Endometrial microvascular endothelial cells (primary cell): ENCODE measurements around the gene SLC25A17. TPM values are rescaled to one million over a fixed set of nuclear protein-coding genes. Genes with fewer than 3 reads are reported as not detected.
"Not testable (repeated sequence)": the region's sequence is repeated elsewhere in the genome, so short reads cannot be mapped to it uniquely, and the experiment has no call there.

ENCODE experiments used
- in situ Hi-C: cut with HindIII; loops from 2 replicates; pipeline ENCODE4 v1.10.0; 2017; ENCODE audit warnings: low sequenced_read_pairs, low pct_unique_long_range_greater_than_20kb; ENCODE audit errors: inconsistent ontology term
- total RNA-seq: library from RNA; depleted of rRNA; stranded (reverse); fragments of >200 nt; gene quantifications from one replicate; pipeline ENCODE4 v1.2.3, GENCODE V29; 2015; ENCODE audit errors: inconsistent ontology term

SLC25A17 gene
- total RNA-seq, 1 donor from 2014 or later = 31.0 TPM

DNA sequence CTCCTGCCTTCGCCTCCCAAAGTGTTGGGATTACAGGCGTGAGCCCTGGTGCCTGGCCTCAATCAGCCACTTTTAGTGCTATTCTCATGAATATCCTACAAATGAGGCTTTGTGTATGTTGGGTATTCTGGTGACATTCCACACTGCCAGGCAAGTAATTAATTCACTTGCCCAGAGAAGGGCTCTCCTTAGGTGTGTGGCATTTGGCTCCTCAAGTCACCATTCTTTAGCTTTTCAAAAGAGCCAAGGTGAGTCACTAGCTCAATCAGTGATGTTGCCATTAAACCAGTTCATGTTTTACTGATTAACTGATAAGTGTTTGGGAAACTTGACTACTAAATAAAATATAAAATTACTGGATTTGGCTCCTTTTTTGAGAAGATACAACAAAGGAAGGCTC is 52.2 kb downstream of the SLC25A17 start:
- in situ Hi-C loops = no loop called here

DNA sequence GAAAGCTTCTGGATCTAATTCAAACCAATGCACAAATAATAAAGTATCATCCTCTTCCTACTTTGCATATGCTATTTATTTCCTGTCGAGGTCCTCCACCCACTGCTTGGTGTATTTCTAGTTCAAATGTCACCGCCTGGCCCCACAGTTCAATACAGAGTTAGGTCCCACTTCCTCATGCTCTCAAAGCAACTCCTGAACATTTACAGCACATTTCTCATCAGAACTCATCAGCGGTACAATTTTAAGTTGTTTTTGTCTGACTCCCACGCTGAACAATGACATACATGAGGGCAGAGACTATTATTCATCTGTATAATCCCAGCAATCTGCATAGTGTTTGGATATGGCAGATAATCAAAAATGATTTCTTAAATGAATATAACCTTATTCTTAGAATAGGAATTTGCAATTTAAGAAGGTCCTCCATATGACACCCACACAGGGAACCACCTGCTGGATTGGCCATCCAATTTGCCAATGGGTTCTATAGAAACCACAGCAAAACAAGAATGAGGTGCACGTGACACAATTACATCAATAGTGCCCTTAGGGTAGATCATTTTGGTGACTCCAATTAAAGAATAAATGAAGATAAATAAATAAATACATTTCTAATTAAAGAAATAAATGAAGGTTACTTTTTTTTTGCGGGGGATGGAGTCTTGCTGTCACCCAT is 54.2 kb downstream of the SLC25A17 start:
- in situ Hi-C loops = no loop called here

DNA sequence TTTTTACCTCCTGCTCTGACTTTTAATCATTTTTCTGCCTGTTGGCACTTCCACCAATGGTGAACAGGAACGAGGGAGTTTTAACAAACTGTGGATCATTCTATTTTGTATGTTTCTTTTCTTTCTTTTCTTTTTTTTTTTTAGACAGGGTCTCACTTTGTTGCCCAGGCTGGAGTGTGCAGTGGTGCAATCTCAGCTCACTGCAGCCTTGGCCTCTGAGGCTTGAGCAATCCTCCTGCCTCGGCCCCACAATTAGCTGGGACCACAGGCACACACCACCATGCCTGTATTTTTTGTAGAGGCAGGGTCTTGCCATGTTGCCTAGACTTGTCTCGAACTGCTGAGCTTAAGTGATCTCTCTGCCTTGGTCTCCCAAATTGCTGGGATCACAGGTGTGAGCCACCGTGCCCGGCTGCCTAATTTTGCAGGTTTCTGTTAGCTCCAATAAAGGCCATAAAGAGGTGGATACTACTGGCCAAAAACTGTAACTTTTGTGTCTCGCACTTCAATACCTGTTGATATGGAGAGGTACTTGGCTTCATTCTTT is 59.8 kb downstream of the SLC25A17 start:
- in situ Hi-C loops = no loop called here

DNA sequence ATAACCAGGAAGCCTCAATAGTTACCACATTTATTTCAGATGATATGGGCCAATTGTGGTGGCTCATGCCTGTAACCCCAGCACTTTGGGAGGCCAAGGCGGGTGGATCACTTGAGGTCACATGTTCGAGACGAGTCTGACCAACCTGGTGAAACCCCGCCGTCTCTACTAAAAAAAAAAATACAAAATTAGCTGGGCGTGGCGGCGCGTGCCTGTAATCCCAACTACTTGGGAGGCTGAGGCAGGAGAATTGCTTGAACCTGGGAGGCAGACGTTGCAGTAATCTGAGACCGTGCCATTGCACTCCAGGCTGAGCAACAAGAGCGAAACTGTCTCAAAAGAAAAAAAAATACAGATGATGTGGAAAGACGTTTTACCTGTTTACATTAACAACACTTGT is 60.3 kb downstream of the SLC25A17 start:
- in situ Hi-C loops = not testable (repeated sequence)

DNA sequence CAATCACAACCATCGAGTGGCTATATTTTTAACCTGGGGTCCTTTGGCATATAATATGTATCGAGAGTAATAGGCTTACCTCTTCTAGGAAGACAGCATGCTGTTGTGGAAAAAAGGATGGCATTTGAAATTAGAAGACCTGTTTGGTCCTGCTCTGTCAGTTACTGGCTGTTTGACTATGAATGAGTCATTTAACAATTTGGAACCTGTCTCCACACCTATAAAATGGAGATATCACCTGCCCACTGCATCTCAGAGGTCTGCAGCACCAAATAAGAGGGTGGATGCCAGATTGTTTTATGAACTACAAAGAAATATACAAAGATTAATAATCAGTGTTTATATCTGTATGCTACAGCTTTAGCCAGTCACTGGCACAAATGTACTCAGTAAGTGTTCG is 60.8 kb downstream of the SLC25A17 start:
- in situ Hi-C loops = no loop called here

DNA sequence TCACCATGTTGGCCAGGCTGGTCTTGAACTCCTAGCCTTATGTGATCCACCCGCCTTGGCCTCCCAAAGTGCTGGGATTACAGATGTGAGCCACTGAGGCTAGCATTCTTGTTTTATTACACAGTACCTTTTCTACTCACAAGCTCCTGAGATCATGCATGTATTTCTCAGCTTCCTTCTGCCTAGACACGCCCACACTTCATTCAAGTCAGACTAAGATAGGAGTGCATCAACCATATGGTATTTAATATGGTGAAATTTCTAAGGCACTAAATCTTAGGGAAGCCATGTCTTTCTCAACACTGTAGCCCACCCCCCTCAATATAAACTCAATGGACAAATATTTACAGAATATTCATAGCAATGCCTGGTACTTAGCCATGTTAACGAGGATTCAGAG is 62.1 kb downstream of the SLC25A17 start:
- in situ Hi-C loops = no loop called here

DNA sequence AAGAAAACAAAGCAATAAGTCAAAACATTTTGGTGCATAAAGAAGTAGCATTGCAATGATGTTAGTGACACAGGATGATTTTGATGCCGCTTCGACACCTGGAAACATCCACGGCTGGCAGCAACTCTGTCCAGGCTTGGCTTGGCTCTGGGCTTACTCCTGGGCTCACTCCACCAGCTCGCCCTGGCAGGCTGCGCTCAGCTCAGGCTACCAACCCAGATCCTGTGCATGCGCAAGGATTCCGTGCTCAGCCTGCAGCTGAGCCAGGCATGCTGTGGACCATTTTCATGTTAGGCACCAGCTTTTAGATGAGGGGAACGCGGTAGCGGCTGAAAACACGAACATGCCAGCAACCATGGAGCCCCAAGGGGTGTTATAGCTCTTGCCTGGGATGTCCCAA is 66.0 kb downstream of the SLC25A17 start:
- in situ Hi-C loops = no loop called here

DNA sequence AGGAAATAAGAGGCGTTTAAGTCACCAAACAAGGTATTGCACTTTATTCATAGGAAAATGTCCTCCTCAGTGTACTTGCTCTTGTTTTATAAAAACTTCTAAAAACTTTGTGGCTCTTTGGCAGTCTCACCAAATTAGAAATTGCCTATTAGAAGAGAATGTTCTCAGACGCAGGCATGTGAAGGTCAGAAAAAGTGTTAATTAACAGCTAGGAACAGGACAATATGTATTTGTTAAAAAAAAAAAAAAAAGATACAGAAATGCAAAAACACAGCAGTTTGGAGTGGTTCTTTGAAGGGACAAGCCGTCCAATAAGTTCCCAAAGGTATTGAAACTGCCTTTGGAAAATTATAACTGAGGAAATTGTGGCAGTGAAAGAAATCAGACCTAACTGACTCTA is 67.9 kb downstream of the SLC25A17 start:
- in situ Hi-C loops = no loop called here

DNA sequence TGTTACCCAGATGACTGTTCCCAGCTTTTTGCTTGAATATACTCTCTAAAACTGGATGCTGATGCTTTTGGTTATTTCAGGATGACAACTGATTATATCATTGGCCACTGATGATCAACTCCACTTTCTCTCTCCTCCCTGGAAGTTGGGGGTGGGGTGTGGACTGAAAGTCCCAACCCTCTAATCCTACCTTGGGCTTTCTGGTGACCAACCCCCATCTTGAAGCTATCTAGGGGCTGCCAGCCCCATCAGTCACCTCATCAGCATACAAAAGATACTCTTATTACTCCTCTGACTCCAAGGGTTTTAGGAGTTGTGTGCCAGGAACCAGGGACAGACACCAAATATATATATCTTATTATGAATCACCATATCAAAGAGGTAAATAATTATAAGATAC is 69.3 kb downstream of the SLC25A17 start:
- in situ Hi-C loops = no loop called here

DNA sequence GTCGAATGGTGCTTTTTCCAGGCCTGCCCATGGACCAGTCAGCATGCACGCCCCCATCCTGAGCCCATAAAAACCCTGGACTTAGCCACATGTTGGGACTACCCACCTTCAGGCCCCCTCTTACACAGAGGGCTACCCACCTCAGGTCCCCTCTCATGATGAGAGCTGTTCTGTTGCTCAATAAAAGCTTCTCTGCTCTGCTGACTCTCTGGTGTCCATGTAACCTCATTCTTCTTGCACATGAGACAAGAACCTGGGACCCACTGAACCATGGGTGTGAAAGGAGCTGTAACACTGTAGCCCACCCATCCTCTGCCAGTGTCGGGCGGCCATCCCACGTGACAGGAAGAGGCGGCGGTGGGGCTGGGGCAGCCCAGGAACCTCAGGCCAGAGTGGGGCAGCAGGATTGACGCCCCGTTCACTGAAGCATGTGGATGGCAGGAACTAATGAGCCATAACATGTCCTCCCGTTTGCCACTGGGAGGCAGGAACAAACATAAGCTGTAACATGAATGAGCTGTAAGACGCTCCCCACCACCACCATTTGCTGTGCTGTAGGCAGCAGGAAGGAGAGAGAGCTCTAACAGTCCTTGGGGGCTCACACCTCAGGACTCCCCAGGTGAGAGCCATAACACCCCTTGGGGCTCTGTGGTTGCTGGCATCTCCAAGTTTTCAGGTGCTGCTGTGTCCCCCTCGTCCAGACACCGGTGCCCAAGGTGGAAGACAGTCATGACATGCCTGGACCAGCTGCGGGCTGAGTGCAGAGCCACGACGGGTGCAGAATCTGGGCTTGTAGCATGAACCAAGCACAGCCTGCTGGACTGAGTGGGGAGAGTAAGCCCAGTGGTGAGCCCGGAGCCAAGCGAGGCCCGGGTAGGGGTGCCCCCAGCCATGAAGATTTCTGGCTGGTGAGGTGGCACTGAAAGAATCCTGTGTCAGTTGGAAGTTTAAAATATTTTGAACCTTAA is 70.5 kb downstream of the SLC25A17 start:
- in situ Hi-C loops = no loop called here

DNA sequence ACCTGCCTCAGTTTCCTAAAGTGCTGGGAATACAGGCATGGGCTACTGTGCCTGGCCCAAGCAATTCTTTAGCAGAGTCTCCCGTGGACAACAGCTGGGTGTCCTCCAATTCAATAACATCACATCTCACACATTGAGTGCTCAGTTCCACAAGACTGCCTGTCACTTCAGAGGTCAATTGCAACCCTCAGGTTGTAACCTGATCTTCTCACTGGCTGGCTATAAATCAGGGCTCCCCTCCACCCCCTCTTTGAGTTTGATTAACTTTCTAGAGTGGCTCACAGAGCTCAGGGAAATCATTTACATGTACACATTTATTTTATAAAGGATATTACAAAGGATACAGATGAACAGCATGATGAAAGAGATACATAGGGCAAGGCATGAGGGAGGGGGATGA is 71.8 kb downstream of the SLC25A17 start:
- in situ Hi-C loops = no loop called here

DNA sequence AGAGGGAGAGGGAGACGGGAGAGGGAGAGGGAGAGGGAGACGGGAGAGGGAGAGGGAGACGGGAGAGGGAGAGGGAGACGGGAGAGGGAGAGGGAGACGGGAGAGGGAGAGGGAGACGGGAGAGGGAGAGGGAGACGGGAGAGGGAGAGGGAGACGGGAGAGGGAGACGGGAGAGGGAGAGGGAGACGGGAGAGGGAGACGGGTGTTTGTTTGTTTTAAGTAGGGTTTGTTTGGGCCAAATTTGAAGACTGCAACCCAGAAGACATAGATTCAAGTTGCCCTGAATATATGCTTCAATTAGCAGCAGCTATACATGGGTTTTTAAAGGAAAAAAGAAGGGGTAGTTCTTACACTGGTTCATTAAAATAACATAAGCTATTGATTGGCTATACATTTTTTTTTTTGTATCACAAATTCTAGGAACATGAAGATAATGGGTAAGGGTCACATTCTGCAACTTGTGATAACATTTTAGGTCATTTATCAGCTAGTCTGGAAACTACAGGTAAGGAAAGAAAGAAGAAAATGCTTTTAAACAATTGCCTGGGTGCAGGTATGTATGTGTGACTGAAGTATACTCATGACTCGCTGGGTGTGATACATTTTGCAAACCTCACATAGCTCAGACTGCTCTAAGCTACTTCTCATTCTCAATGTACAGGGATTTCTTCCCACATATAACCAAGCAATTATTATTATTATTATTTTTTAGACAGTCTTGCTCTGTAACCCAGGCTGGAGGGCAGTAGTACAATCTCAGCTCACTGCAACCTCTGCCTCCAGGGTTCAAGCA is 72.5 kb downstream of the SLC25A17 start:
- in situ Hi-C loops = no loop called here

DNA sequence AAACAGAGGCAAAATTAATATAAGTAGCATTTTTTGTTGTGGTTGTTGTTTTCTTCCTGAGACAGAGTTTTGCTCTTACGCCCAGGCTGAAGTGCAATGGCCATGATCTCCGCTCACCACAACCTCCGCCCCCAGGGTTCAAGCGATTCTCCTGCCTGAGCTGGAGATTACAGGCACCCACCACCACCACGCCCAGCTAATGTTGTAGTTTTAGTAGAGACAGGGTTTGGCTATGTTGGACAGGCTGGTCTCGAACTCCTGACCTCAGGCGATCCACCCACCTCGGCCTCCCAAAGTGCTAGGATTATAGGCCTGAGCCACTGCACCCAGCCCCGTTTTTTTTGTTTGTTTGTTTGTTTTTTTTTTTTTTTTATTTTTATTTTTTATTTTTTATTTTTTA is 75.4 kb downstream of the SLC25A17 start:
- in situ Hi-C loops = no loop called here

DNA sequence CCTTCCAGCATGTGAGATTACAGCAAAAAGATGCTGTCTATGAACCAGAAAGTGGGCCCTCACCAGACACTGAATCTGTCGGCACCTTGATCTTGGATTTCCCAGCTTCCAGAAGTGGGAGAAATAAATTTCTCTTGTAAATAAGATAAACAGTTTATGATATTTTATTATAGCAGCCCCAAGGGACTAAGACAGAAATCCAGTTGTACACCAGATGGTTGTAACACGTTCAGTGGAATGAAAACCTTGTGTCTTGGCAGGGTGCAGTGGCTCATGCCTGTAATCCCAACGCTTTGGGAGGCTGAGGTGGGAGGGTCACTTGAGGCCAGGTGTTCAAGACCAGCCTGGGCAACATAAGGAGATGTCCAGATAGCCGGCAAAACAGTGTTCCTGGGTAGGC is 78.0 kb downstream of the SLC25A17 start:
- in situ Hi-C loops = no loop called here

DNA sequence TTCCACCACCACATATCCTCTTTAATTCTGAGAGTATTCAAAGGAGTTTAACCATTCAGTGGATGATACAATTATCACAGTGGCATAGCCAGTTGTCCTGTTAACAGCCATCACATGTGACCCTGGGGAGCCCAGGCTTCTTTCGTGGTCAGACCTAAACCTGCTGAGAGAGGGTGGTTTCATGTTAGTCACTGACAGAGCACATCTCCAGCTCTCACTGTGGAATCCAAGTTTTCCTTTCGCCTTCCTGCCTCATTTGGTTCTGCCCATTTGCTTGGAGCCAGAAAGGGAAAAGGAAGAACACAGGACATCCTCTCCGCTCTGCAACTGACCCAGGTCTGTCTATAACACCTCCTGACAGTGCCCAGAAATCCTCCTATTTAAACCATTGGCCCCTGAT is 79.4 kb downstream of the SLC25A17 start:
- in situ Hi-C loops = no loop called here

DNA sequence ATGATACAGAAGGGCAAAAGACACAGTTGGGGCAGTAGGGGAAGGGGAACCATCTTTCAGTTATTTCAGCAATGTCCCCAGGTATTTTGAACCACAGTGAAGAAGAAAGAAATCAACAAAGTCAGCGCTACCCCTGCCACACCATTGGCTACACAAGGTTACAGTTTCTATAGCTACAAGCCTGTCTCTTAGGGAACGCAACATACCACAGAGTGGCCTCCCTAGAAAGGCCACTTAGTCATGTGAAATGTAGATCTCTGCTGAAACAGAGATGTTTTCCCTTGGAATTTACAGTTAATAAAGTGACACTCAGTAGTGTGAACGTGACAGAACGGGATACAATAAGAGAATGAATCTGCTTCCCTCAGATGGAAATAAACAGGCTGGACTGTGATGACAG is 85.2 kb downstream of the SLC25A17 start:
- in situ Hi-C loops = no loop called here

DNA sequence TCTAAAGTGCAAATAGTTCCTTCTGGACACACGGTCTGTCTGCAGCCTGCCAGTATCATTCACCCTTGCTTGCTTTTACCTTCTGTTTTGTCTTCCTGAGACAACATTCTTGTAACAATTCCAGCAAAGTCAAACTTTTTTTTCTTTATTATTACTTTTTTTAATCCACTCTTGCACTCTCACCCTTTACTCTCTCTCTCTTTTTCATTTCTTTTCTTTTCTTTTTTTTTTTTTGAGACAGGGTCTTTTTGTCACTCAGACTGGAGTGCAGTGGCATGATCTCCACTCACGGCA is 86.2 kb downstream of the SLC25A17 start:
- in situ Hi-C loops = no loop called here

DNA sequence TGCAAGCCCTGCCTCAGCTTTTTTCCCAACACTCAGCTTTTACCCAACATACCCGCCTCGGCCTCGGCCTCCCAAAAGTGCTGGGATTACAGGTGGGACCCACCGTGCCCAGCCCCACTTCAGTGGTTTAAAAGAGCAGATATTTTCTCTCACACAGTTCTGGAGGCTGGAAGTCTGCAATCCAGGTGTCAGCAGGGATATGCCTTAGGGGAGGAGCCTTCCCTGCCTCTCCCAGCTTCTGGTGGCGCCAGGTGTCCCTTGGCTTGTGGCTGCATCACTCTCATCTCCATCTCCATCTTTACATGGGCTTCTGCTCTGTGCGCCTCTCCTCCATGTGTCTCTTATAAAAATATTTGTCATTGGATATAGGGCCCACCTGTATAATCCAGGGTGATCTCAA is 89.9 kb downstream of the SLC25A17 start:
- in situ Hi-C loops = no loop called here

DNA sequence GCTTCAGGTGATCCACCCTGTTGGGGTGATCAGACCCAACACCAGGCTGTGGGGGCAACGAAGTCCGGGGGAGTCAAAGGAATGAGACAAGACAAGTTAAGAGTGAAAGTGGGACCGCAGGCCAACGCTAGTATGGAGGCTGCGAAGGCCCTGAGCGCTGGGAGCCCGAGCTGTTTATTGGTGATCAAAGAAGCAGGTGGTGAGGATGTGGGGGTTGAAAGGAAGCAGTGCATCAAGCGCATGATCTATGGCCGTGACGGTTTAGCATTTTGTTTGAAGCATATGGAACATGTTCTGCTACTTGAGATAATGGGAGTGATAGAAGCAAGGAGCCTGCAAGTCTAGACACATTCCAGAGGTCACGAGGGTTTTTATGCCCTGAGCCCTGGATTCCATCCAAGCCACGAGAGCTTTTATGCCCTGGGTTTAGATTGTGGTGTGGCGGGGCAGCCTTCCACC is 90.4 kb downstream of the SLC25A17 start:
- in situ Hi-C loops = no loop called here
